CD4-positive, alpha-beta T cell treated with Interleukin-12 subunit alpha and Interleukin-12 subunit beta, for 1 hour (primary cell): ENCODE measurements around the gene KDM2B.
"Not testable (repeated sequence)": the region's sequence is repeated elsewhere in the genome, so short reads cannot be mapped to it uniquely, and the experiment has no call there.

ENCODE experiments used
- DNase-seq: peaks from one replicate; pipeline ENCODE4 v3.0.0-alpha.2; 2020

KDM2B gene

DNA sequence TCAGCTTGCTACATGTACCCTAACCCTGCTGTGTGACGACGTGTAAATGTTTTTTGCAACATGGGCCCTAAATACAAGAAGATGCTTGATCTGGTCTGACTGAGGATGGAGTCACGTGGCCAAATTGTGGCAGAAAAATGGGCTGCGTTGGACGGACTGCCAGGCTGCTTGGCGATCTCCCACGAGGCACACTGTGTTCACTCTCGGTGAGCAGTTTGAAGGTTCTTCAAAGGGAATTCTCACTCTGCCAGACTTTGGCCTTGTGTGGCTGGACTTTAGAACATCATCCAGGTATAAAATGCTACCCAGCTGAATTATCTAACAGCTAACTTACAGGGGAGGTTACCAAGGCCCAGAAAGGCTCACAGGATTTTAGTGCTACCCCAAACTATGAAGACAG is 85.1 kb downstream of the KDM2B start:
- DNase-seq = no peak

DNA sequence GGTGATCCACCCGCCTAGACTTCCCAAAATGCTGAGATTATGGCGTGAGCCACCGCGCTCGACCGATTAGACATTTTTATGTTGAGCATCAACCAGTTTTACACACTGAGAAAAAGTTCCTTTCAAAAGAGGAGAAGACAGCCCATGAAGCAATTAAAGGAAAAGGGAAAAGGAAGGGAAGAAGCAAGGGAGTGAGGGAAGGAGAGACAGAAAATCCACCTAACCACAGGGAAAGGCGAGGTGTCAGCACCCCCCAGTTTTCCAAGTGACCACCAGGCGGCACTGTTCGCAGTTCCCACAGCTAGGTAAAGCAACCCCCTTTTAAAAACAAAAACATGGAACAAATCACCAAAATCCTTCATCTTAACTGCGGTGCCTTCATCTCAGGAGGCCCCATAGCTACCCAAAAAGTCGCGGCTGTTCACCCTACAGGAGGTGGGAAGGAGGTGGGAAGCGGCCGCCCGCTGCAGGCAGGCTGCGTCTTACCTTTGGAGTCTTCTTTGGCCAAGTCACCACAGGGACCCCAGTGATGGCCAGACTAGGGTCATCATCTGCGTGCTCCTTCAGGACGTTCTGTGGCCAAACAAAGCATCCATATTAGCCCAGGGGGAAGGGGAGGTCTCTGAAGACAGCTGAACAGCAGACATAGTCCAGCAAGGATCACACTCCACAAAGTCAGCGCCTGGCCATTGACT is 86.6 kb downstream of the KDM2B start:
- peak; percentile 61 for DNase-seq

DNA sequence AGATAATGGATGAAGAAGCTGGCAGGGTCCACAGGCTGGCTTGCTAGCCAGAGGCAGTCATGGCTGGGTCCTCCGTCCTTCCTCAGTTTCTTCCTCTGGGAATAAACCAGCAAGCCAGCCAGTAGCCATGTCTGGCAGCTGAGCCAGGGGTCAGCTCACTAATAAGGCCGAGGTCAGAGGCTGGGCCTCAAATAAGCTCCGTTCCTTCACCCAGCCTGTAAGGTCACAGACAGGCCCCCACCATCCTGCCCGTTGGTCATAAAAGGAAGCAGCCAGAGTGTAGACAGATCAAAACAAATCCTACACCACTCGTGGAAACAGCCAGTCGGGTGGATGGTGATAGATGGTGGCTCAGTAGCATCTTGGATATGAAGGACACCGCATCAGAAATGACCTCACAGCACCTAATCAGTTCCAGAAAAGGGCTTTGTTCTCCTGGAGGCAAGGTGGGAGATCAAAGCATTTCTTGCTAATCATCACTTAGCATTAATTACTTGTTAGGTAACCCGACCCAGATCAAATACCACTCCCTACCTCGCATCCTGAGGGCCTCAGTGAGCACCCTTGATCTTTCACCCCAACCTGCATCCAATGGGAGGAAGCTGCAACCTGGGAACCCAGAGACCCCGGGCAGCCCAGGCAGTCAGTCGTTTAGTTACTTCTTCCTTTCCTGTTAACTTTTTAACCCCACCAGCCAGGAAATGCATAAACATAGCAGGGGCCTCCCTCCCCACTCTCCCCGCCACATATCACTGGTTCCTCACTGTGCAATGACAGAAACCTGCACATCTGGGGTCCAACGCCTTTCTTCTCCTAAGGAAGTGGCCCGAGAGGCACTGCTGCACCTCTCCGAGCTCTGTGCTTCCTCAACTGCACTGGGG is 90.2 kb downstream of the KDM2B start:
- DNase-seq = no peak

DNA sequence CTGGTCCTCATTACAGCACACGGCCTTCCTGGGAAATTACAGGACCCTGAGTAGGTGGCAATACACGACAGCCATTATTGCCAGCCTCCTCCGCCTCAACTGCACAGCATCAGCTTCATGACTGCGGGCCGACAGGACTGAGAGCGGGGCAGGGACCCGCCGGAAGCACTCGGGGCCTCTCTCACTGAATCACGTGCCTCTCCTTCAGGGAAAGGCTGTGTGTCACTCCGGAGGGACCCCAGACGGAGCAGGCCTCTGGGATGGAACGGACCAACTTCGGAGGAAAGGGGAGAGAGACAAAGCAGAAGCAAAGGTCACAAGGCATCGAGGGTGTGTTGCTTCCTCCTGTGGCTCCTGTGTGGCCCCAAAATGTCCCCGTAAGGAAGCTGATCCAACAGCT is 90.9 kb downstream of the KDM2B start:
- no peak for DNase-seq

DNA sequence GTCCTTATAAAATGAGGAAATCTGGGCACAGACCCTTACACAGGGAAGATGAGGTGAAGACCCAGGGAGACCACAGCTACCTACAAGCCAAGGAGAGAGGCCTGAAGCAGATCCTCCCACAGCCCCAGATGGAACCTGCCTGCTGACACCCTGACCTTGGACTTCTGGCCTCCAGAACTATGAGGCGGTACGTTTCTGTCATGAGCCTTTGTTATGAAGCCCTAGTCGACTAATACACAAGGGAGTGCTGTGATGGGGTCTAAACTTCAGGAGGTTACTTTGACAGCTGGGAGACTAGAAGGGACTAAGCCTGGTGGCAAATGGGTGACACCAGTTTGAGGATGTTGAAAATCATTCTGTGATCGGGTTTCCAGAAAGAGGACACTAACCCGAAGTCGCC is 95.9 kb downstream of the KDM2B start:
- DNase-seq = no peak

DNA sequence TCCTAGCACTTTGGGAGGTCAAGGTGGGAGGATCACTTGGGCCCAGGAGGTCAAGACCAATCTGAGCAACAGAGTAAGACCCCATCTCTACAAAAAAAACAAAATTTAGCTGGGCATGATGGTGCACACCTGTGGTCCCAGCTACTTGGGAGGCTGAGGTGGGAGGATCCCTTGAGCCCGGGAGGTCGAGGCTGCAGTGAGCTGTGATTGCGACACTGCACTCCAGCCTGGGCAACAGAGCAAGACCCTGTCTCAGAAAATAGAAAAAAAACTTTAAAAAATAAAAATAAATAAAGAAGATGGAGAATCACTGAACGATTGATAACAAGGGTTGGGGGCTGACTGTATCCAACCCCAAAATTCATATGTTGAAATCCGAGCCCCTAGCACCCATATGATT is 96.3 kb downstream of the KDM2B start:
- DNase-seq = not testable (repeated sequence)

DNA sequence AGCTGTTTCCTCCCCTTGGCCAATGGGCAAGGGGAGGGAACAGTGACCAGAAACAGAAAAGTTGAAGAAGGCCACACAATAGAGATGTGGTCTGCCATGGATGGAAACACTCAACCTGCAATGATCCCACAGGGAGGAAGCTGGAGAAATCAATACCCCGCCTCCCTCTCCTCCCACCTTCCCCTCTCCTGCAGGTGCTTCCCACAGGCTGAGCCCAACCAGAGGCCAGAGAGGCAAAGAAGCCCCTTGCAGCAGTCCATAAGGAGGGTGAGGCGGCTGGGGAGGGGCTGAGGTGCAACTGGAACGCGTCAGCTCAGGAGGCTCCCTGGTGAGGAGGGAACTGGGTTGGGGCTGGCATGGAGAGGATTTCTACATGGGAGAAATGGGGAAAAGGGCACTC is 96.9 kb downstream of the KDM2B start:
- no peak for DNase-seq

GRCh38 chr12:121476477-121476876 is 104.3 kb downstream of the KDM2B start:
- no peak for DNase-seq

DNA sequence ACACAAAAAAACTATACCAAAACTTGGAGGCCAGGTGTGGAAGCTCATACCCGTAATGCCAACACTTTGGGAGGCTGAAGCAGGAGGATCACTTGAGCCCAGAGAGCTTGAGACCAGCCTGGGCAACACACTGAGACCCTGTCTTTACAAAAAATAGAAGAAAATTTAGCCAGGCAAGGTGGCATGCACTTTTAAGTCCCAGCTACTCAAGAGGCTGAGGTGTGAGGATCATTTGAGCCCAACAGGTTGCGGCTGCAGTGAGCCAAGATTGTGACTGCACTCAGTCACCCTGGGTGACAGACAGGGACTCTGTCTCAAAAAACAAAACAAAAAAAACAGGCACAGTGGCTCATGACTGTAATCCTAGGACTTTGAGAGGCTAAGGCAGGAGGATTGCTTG is 105.5 kb downstream of the KDM2B start:
- DNase-seq = no peak

DNA sequence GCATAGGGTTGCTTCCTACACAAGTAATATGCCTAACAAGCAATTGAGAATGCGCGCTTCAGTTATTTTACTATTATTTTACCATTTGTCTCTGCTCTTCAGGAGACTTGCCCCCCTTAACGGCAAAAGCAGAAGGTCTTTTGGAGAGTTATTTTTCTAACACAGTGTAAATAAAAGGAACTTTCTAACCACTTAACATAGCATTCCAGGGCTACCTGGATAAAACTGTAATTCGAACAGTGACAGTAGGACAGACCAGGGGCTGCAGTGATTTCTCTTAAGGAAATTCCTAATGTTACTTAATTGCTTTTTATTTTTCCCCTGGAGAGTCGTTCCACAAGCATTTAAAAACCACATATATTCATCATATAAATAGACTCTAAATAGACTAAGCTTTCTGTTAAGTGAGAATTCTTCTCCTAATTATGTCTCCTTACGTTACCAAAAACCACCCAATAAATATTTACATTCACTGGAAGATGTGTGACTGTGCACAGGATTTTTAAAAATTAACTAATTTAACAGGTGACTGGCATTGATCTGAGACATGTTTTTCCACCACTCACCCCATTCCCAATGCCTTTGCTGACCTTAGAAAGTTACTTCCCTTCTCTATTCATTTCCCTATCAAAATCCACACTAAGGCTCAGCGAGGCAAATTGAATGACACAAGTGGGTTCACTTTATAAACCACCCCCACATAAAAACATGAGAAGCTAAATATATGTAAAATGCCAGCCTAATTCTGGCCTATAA is 108.5 kb downstream of the KDM2B start:
- DNase-seq = no peak

DNA sequence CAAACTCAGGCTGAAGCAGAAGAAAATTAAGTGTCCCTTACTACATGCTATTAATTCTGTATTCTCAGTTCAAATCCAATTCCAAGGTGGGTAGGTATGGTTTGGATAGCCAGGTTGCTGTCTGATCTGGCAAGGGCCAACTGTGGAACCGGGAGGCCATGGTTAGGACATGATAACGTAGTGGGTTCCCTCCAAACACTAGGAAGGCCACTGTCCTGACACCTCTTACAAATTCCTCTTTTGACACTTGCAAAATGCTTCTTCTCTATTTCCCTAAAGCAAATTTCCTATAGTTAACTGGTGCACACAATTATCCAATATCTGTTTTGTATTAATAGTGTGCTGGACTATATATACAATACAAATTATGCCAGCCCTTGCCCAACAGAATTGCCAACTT is 110.1 kb downstream of the KDM2B start:
- no peak for DNase-seq

- DNase-seq = no peak
Observed at GRCh38 chr12:121468499-121468801, 112.4 kb downstream of the KDM2B start.

DNA sequence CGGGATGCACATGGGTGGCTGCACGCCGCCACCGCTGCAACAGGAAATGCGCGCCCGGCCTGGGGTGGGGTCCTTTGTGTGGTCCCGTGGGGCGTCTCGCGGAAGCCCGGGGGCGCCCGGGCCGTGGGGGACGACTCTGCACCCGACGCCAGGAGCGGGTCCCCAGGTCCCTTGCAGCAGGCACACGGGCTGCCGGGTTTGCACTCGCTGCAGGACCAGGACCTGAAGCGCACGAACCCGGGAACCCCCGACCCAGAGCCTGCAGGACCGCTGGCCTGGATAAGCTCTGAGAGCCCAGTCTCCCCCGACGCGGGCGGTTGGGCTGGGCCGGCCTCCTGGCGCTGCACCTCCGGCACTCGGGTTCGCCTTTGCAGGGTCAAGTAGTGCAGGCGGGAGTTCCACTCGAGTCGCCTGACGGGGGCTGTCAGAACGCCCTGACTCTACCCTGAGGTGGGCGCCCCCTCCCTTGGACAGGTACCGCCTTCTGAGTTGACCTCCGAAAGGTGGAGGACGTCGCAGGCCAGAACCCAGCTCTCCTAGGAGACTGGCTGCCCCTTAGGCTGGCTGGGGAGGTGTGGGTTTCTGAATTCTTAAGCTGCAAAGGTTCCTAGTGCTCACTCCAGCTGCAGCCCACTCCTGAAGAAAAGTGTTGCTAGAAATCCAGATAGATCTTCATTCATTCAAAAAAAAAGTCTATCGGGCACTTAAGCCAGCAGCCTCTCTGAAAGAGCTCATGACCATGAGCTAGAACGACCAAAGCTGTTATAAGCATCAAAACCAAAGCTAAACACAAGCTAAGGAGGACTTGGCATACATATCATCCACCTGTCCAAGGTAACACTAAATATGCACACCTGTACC is 113.0 kb downstream of the KDM2B start:
- no peak for DNase-seq

- DNase-seq = peak; percentile 92
Observed at GRCh38 chr12:121466794-121467637, 113.8 kb downstream of the KDM2B start.

DNA sequence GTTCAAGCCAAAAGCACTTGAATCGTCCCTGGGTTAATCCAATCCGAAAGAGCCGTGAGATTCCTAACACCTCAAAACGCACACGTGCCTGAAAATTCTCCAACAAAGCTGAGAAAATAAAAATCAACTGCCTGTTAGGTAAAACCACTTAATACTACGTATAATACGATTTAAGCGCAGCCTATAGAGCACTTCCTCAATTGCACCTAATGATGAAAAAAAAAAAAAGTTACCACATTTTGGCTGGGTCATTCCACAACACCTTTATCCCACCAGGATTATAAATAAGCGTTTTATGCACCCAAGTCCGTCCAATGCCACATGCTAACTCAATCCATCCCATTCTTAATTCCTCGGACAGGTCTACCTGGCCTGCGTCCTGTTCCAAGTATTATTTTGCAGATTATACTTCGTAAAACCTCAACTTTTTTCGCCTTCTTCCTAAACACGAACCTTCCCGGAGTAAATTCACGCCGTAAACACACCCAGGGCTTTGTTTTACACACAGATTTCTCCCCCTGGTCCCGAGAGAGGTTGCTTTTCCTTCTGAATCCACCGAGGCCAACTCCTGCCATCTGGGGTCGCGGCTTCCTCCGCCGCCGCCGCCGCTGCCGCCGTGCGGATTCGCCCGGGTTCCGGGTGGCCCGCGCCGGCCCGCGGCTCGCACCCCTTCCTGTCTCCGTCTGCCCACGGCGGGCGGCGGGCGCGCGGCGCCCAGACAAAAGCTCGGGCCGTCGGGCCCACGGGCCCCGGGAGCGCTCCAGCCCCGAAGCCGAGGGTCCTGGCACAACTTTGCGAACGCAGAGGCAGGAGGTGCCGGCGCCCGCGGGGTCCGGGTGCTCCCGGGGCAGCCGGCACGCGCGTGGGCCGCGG is 114.7 kb downstream of the KDM2B start:
- peak; percentile 49 for DNase-seq

- DNase-seq = no peak
Observed at GRCh38 chr12:121464331-121464730, 116.5 kb downstream of the KDM2B start.

DNA sequence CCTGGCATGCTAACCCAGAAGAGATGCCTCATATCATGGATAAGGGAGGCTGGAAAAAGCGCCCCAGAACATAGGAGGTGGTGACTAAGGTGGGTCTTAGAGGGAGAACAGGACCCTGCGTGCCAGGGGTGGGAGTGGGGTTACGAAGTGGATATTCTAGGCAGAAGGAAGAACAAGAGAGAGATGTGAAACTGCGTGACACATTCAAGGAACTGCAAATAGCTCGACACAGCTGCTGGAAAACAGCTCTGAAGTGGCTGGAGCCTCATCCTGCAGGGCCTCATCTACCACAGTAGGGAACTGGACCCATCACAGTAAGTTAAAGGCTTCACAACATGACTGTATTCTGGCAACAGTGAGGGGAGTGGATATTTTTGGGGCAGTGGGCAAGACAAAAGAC is 119.8 kb downstream of the KDM2B start:
- DNase-seq = no peak

DNA sequence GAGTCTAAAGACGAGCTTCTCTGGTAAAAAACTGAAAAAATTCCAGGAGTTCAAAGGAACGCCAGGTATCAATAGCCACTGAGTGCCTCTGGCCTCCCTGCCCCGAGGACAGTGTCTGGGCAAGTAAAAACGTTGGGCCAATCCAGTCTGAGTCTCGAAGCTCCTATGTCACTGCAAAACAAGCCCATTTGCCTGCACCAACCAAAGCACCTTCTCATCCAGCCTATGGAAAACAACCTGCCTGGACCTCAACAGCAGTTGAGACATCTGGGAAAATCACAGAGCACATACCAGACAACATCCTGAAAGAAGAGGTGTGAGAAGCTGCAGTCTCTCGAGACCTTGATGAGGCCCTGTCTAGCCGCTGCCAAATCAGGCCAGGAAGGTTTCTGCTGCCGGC is 124.3 kb downstream of the KDM2B start:
- no peak for DNase-seq

DNA sequence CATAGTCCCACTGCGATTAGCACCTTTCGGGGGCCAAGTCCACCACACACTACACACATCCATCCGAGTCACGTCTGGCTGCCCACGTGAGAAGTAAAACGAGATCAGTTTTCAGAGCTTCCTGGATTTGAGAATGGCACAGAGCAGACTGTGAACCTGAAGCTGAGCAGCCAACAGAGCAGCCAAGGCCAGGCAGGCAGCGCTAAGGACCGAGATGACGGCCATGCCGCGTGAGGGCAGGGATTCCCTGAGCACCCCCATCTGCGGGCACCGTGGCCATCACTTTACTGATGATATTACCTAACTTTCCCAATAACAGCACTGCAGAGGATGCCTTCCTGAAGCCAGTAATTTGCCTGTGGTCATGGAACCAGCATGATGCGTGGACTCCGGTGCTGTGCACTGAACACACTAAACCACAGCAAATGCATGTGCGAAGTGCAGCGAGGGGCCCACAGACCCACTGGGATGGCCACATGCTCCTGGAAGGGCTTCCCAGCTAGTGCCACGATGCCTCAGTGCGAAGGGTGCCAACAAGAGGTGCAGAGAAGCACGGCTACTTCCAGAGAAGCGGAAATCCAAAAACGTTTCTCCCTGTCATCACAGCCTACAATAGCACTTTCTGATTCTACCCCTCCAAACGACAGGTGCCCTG is 124.9 kb downstream of the KDM2B start:
- DNase-seq = no peak

GRCh38 chr12:121454921-121455320 is 125.9 kb downstream of the KDM2B start:
- DNase-seq = no peak
